ENCODE data around the gene TGFA.

TGFA gene

DNA sequence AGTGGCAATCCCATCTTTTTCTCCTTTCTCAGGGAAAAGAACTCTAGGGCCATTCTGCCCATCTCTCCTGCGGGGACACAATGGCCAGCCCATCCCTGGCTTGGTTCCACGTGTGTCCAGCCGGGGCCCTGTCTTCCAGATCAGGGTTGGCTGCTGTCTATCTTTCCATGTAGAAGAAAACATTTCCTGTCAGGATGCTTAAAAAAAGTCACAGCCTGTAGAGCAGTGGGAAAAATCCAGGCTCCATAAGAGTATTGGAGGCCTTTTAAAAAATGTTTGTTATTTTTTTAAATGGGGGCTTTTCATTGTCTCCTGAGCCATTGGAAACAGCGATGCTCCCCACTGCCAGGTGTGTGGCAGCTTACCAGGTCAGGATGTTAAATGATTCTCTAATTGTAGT is 105.6 kb downstream of the TGFA start:
- no peaks in the 10 kb centered on the region for H3K9me3 ChIP-seq (ENCODE audit: insufficient read depth, low read depth, low read length)
- no peaks in the 10 kb centered on the region for H3K79me2 ChIP-seq (ENCODE audit: insufficient read depth, low read length)
- no peaks in the 10 kb centered on the region for H4K20me1 ChIP-seq (ENCODE audit: insufficient read depth, low read length, poor library complexity, severe bottlenecking)
- no peaks in the 10 kb centered on the region for H3K4me1 ChIP-seq (ENCODE audit: insufficient read depth, low read length, poor library complexity, severe bottlenecking)
- H3K9me2 ChIP-seq (replicated peaks; ENCODE audit: low read depth, low read length), result no peaks in the 10 kb centered on the region
- no peaks in the 10 kb centered on the region for H3F3A ChIP-seq (ENCODE audit: low read depth)
- no peak overlapping the region for H3K4me3 ChIP-seq (ENCODE audit: low read length, poor library complexity, severe bottlenecking)
- no peaks in the 10 kb centered on the region for H3K27me3 ChIP-seq (ENCODE audit: insufficient read depth, low read length, poor library complexity, severe bottlenecking)
- H3K9ac ChIP-seq (ENCODE audit: low read depth, low read length, poor library complexity, severe bottlenecking), result no peak overlapping the region
- TF ChIP-seq, protein P1, sequence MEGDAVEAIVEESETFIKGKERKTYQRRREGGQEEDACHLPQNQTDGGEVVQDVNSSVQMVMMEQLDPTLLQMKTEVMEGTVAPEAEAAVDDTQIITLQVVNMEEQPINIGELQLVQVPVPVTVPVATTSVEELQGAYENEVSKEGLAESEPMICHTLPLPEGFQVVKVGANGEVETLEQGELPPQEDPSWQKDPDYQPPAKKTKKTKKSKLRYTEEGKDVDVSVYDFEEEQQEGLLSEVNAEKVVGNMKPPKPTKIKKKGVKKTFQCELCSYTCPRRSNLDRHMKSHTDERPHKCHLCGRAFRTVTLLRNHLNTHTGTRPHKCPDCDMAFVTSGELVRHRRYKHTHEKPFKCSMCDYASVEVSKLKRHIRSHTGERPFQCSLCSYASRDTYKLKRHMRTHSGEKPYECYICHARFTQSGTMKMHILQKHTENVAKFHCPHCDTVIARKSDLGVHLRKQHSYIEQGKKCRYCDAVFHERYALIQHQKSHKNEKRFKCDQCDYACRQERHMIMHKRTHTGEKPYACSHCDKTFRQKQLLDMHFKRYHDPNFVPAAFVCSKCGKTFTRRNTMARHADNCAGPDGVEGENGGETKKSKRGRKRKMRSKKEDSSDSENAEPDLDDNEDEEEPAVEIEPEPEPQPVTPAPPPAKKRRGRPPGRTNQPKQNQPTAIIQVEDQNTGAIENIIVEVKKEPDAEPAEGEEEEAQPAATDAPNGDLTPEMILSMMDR (conservative IDR thresholded peaks at IDR 0.05; ENCODE audit: low read length), result no peak
- TF ChIP-seq EZH2phosphoT487 (IDR thresholded peaks at IDR 0.05; ENCODE audit: borderline replicate concordance), result no peak
- H3K4me2 ChIP-seq (ENCODE audit: low read depth, low read length, poor library complexity, severe bottlenecking), result no peak overlapping the region
- no peak overlapping the region for H2AFZ ChIP-seq (ENCODE audit: low read length)
- H3K36me3 ChIP-seq (ENCODE audit: insufficient read depth, low read length), result peaks cover 23% of the 10 kb centered on the region; the same call in 1 of the 2 replicates

DNA sequence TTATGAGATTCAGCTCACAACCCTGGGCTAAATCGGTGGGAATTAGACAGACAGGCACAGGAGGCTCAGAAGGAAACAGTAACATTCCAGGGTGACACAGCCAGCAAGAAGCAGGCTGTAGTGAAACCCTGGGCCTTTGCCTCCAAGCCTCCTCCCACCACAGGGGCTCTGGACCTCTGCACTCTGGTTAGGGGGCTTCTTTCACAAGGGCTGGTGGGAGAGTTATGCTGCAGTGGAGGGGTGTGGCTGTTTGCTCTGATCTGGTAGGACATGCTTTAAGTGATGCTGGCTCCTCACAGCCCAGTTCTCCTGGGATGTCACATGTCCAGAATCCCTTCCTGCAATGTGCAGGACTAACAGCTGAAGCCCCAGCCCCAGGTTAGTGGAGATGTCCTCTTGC is 109.9 kb downstream of the TGFA start:
- Histone ChIP-seq H2AFZ (ENCODE audit: low read length) (no peak overlapping the region), H3K9me2 (replicated peaks; ENCODE audit: low read depth, low read length) (no peaks in the 10 kb centered on the region), H3K27me3 (ENCODE audit: insufficient read depth, low read length, poor library complexity, severe bottlenecking) (no peaks in the 10 kb centered on the region), H3F3A (ENCODE audit: low read depth) (peaks cover 9% of the 10 kb centered on the region; the same call in 1 of the 2 replicates), H3K4me1 (ENCODE audit: insufficient read depth, low read length, poor library complexity, severe bottlenecking) (peaks cover 19% of the 10 kb centered on the region), H3K9me3 (ENCODE audit: insufficient read depth, low read depth, low read length) (no peaks in the 10 kb centered on the region), H3K36me3 (ENCODE audit: insufficient read depth, low read length) (peaks cover 4% of the 10 kb centered on the region; the same call in 1 of the 2 replicates), H3K9ac (ENCODE audit: low read depth, low read length, poor library complexity, severe bottlenecking) (no peak overlapping the region), H4K20me1 (ENCODE audit: insufficient read depth, low read length, poor library complexity, severe bottlenecking) (no peaks in the 10 kb centered on the region), H3K4me3 (ENCODE audit: low read length, poor library complexity, severe bottlenecking) (no peak overlapping the region), H3K79me2 (ENCODE audit: insufficient read depth, low read length) (no peaks in the 10 kb centered on the region), H3K4me2 (ENCODE audit: low read depth, low read length, poor library complexity, severe bottlenecking) (no peak overlapping the region)
- no peak for TF ChIP-seq EZH2phosphoT487 (IDR thresholded peaks at IDR 0.05; ENCODE audit: borderline replicate concordance)
- TF ChIP-seq, protein P1 (conservative IDR thresholded peaks at IDR 0.05; ENCODE audit: low read length), result no peak

DNA sequence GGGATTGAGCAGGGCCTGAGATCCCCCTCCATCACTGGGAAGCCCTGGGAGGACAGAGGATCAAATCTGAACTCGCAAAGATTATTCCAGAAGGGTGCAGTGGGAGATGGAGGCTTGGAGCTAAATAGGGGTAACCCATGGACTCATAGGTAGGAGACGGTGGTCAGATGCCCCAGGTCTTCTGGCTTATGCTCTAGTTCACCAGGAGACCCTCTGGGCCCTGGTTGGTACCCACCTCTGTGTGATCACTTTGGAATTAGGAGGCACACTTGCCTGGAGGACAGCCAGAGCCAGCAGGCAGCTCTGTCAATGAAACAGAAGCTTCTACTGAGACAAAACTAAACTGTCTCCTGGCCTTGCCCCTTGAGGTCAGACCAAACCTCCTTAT is 110.6 kb downstream of the TGFA start:
- Histone ChIP-seq H3K36me3 (ENCODE audit: insufficient read depth, low read length) (no peaks in the 10 kb centered on the region), H2AFZ (ENCODE audit: low read length) (no peak overlapping the region), H3K9ac (ENCODE audit: low read depth, low read length, poor library complexity, severe bottlenecking) (no peak overlapping the region), H3K9me3 (ENCODE audit: insufficient read depth, low read depth, low read length) (no peaks in the 10 kb centered on the region), H3K9me2 (replicated peaks; ENCODE audit: low read depth, low read length) (no peaks in the 10 kb centered on the region), H3K4me3 (ENCODE audit: low read length, poor library complexity, severe bottlenecking) (no peak overlapping the region), H3K4me2 (ENCODE audit: low read depth, low read length, poor library complexity, severe bottlenecking) (no peak overlapping the region), H3K79me2 (ENCODE audit: insufficient read depth, low read length) (no peaks in the 10 kb centered on the region), H3K27me3 (ENCODE audit: insufficient read depth, low read length, poor library complexity, severe bottlenecking) (no peaks in the 10 kb centered on the region), H3F3A (ENCODE audit: low read depth) (peaks cover 9% of the 10 kb centered on the region; the same call in 1 of the 2 replicates), H3K4me1 (ENCODE audit: insufficient read depth, low read length, poor library complexity, severe bottlenecking) (peaks cover 19% of the 10 kb centered on the region), H4K20me1 (ENCODE audit: insufficient read depth, low read length, poor library complexity, severe bottlenecking) (no peaks in the 10 kb centered on the region)
- TF ChIP-seq EZH2phosphoT487 (IDR thresholded peaks at IDR 0.05; ENCODE audit: borderline replicate concordance), result no peak
- TF ChIP-seq, protein P1 (conservative IDR thresholded peaks at IDR 0.05; ENCODE audit: low read length), result no peak
